ENCODE results near the gene FAM181A.
A peak's percentile ranks its signal among the peaks of the same experiment; 100 is the strongest.

The FAM181A gene

GRCh38 chr14:93936245-93936644 lies 9.1 kb downstream of the FAM181A start:
- peaks cover 93% of the 10 kb centered on the region for H3K36me3 ChIP-seq (ENCODE audit: insufficient read depth, low read length)
- H3K9me2 ChIP-seq (ENCODE audit: low read depth, low read length): no peaks in the 10 kb centered on the region
- H4K20me1 ChIP-seq (ENCODE audit: insufficient read depth, low read length): no peaks in the 10 kb centered on the region
- no peaks in the 10 kb centered on the region for H3K9me3 ChIP-seq (ENCODE audit: low read length)
- no peak overlapping the region for H3K4me2 ChIP-seq (ENCODE audit: low read length)
- no peak for TF ChIP-seq EZH2 (IDR thresholded peaks at IDR 0.05; ENCODE audit: borderline replicate concordance, low read length)
- TF ChIP-seq CTCF (IDR thresholded peaks at IDR 0.05; ENCODE audit: low read length): peak; percentile 56
- H2AFZ ChIP-seq (ENCODE audit: low read length): no peak overlapping the region
- no peak overlapping the region for H3K9ac ChIP-seq (ENCODE audit: low read length)
- H3K4me1 ChIP-seq (ENCODE audit: insufficient read depth, low read length, severe bottlenecking): peaks cover 11% of the 10 kb centered on the region
- H3K4me3 ChIP-seq (ENCODE audit: low read depth, low read length, poor library complexity, severe bottlenecking): no peak overlapping the region
- H3K79me2 ChIP-seq (ENCODE audit: insufficient read depth, low read length): no peaks in the 10 kb centered on the region
- H3F3A ChIP-seq (ENCODE audit: insufficient read depth, low read length): no peaks in the 10 kb centered on the region
- no peak overlapping the region for H3K27ac ChIP-seq (ENCODE audit: low read depth, low read length, poor library complexity, severe bottlenecking)
- no peaks in the 10 kb centered on the region for H3K27me3 ChIP-seq (ENCODE audit: insufficient read depth, low read length)

- no peak overlapping the region for H3K9ac ChIP-seq (ENCODE audit: low read length)
- H3K27me3 ChIP-seq (ENCODE audit: insufficient read depth, low read length): no peaks in the 10 kb centered on the region
- no peak overlapping the region for H3K4me3 ChIP-seq (ENCODE audit: low read depth, low read length, poor library complexity, severe bottlenecking)
- H3K27ac ChIP-seq (ENCODE audit: low read depth, low read length, poor library complexity, severe bottlenecking): no peak overlapping the region
- H3F3A ChIP-seq (ENCODE audit: insufficient read depth, low read length): no peaks in the 10 kb centered on the region
- no peak overlapping the region for H3K4me2 ChIP-seq (ENCODE audit: low read length)
- no peaks in the 10 kb centered on the region for H4K20me1 ChIP-seq (ENCODE audit: insufficient read depth, low read length)
- H3K36me3 ChIP-seq (ENCODE audit: insufficient read depth, low read length): peaks cover 93% of the 10 kb centered on the region
- no peaks in the 10 kb centered on the region for H3K9me3 ChIP-seq (ENCODE audit: low read length)
- H3K4me1 ChIP-seq (ENCODE audit: insufficient read depth, low read length, severe bottlenecking): peaks cover 11% of the 10 kb centered on the region
- no peaks in the 10 kb centered on the region for H3K79me2 ChIP-seq (ENCODE audit: insufficient read depth, low read length)
- TF ChIP-seq EZH2 (IDR thresholded peaks at IDR 0.05; ENCODE audit: borderline replicate concordance, low read length) (no peak), CTCF (IDR thresholded peaks at IDR 0.05; ENCODE audit: low read length) (no peak)
- H3K9me2 ChIP-seq (ENCODE audit: low read depth, low read length): no peaks in the 10 kb centered on the region
- H2AFZ ChIP-seq (ENCODE audit: low read length): no peak overlapping the region
Measured at GRCh38 chr14:93936926-93937325, 9.8 kb downstream of the FAM181A start.

GRCh38 chr14:93937519-93937918 lies 10.4 kb downstream of the FAM181A start:
- Histone ChIP-seq H3K36me3 (ENCODE audit: insufficient read depth, low read length) (peaks cover 93% of the 10 kb centered on the region), H3K4me3 (ENCODE audit: low read depth, low read length, poor library complexity, severe bottlenecking) (no peak overlapping the region), H3K9me2 (ENCODE audit: low read depth, low read length) (no peaks in the 10 kb centered on the region), H3K9ac (ENCODE audit: low read length) (no peak overlapping the region), H3K4me2 (ENCODE audit: low read length) (no peak overlapping the region), H2AFZ (ENCODE audit: low read length) (no peak overlapping the region), H3K4me1 (ENCODE audit: insufficient read depth, low read length, severe bottlenecking) (peaks cover 11% of the 10 kb centered on the region), H3K9me3 (ENCODE audit: low read length) (no peaks in the 10 kb centered on the region), H3K27me3 (ENCODE audit: insufficient read depth, low read length) (no peaks in the 10 kb centered on the region), H3K27ac (ENCODE audit: low read depth, low read length, poor library complexity, severe bottlenecking) (no peak overlapping the region), H3K79me2 (ENCODE audit: insufficient read depth, low read length) (no peaks in the 10 kb centered on the region), H3F3A (ENCODE audit: insufficient read depth, low read length) (no peaks in the 10 kb centered on the region), H4K20me1 (ENCODE audit: insufficient read depth, low read length) (no peaks in the 10 kb centered on the region)
- TF ChIP-seq CTCF (IDR thresholded peaks at IDR 0.05; ENCODE audit: low read length) (no peak), EZH2 (IDR thresholded peaks at IDR 0.05; ENCODE audit: borderline replicate concordance, low read length) (no peak)

All from OCI-LY1 (cell line).